ENCODE measurements around the gene ATP5PO.

ATP5PO gene

GRCh38 chr21:33898586-33898985 is 17.0 kb downstream of the ATP5PO start:
- DNase-seq (ENCODE audit: low read depth), result peak; percentile 37

- DNase-seq (ENCODE audit: low read depth), result no peak
Measured at GRCh38 chr21:33897739-33898138, 17.9 kb downstream of the ATP5PO start.

GRCh38 chr21:33897098-33897497 is 18.5 kb downstream of the ATP5PO start:
- no peak for DNase-seq (ENCODE audit: low read depth)

GRCh38 chr21:33896691-33897090 is 18.9 kb downstream of the ATP5PO start:
- no peak for DNase-seq (ENCODE audit: low read depth)

GRCh38 chr21:33895356-33895755 is 20.2 kb downstream of the ATP5PO start:
- DNase-seq (ENCODE audit: low read depth), result no peak

GRCh38 chr21:33894736-33895288 is 20.8 kb downstream of the ATP5PO start:
- DNase-seq (ENCODE audit: low read depth), result peak; percentile 84

- no peak for DNase-seq (ENCODE audit: low read depth)
Measured at GRCh38 chr21:33893917-33894316, 21.7 kb downstream of the ATP5PO start.

GRCh38 chr21:33892853-33893252 is 22.8 kb downstream of the ATP5PO start:
- DNase-seq (ENCODE audit: low read depth), result no peak

GRCh38 chr21:33890187-33890586 is 25.4 kb downstream of the ATP5PO start:
- no peak for DNase-seq (ENCODE audit: low read depth)

GRCh38 chr21:33886321-33886720 is 29.3 kb downstream of the ATP5PO start:
- DNase-seq (ENCODE audit: low read depth), result no peak

GRCh38 chr21:33885172-33885514 is 30.5 kb downstream of the ATP5PO start:
- no peak for DNase-seq (ENCODE audit: low read depth)

GRCh38 chr21:33884376-33885171 is 31.0 kb downstream of the ATP5PO start:
- DNase-seq (ENCODE audit: low read depth), result peak; percentile 49

- DNase-seq (ENCODE audit: low read depth), result no peak
Measured at GRCh38 chr21:33883118-33883517, 32.5 kb downstream of the ATP5PO start.

GRCh38 chr21:33881689-33882440 is 33.7 kb downstream of the ATP5PO start:
- no peak for DNase-seq (ENCODE audit: low read depth)

GRCh38 chr21:33880626-33881025 is 35.0 kb downstream of the ATP5PO start:
- no peak for DNase-seq (ENCODE audit: low read depth)

- no peak for DNase-seq (ENCODE audit: low read depth)
Measured at GRCh38 chr21:33878824-33879223, 36.8 kb downstream of the ATP5PO start.

GRCh38 chr21:33875026-33875695 is 40.4 kb downstream of the ATP5PO start:
- DNase-seq (ENCODE audit: low read depth), result no peak

GRCh38 chr21:33874161-33874560 is 41.4 kb downstream of the ATP5PO start:
- no peak for DNase-seq (ENCODE audit: low read depth)

GRCh38 chr21:33872881-33873515 is 42.6 kb downstream of the ATP5PO start:
- no peak for DNase-seq (ENCODE audit: low read depth)

- peak; percentile 58 for DNase-seq (ENCODE audit: low read depth)
Measured at GRCh38 chr21:33871171-33871570, 44.4 kb downstream of the ATP5PO start.

- DNase-seq (ENCODE audit: low read depth), result peak; percentile 46
Measured at GRCh38 chr21:33870768-33871167, 44.8 kb downstream of the ATP5PO start.

GRCh38 chr21:33869873-33870272 is 45.7 kb downstream of the ATP5PO start:
- DNase-seq (ENCODE audit: low read depth), result no peak

Measured in amniotic epithelial cell (primary cell).